UCSD-AML1 (cell line): ENCODE results near the gene CPNE6.

Experiments
- DNase-seq: peaks from one replicate; lab custom pipeline; 2025; ENCODE audit not compliant: unreplicated experiment; lab: John Stamatoyannopoulos, UW

The CPNE6 gene

DNA sequence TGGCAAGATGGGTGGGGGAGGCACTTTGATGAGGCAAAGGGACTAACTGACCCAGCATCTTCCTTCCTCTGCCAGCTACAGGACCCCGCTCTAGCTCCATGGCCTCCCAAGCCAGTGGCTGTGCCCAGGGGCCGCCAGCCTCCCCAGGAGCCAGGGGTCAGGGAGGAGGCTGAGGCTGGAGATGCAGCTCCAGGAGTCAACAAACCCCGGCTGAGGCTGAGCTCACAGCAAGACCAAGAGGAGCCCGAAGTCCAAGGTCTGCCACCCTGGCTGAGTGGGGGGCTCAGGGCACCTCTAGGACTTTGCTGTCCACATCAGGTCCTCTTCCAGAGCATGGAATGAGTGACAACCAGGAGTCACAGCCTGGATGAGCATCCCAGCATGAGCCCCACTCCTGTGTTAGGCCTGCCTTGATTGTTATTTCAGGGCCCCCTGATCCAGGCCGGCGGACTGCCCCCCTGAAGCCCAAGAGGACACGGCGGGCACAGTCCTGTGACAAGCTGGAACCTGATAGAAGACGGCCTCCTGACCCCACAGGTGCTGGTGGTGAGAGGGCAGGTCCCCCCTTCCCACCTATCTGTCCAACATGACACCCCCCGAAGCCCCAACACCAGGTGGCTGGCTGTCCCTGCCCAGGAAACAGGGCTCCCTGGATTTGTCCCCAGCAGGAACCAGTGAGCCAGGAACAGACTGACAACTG lies 2.5 kb upstream of the CPNE6 start:
- no peak for DNase-seq

DNA sequence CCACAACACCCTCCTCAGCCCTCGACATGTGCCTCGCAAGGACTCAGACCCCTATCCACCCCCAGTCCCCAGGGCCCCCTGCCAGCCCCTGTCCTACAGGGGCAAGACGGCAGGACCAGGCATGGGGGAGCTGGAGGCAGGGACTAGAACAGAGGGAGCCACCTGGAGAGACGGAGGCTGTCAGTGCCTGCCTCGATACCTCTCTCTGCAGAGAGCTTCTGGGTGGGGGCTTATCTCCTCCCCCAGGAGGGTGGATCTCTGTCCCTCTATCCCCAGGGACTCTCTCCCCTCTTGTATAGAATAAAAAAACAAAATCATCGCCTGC lies 2.0 kb upstream of the CPNE6 start:
- no peak for DNase-seq

DNA sequence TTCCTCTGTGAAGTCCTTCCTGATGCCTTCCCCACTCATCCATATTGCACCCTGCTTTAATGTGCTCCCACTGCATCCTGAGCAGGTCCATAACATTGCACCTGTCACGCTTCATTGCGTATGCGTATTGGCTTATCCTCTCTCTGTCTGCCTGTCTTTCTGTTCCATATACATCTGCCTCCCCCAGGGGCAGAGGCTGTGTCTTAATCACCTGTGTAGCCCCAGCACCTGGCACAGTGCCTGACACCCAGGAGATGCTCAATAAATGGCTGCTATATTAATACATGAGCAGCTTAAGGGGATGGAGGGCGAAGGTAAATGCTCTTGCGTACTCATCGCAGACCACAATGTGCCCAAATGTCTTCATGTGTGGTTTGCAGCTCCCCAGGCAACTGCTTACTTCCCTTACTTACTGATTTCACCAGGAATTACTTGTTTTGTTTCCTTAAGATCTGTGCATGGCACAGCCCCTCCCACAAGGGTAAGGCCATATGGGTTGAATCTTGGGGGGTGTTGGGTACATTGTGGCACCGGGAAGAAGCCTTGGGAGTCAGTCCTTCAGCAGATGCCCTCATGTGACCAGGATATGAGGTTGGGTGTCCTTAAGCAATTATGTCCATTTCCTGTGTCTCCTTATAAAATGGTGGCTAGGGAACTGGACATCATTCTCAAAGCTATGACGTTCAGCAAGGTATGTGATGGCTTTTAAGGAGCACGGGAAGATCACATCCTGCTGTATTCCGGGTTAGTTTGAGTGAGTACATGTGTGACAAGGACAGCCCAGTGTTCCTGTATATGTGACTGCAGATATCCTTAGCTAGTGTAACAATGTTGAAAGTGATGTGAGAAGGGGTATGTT lies 848 bp upstream of the CPNE6 start:
- DNase-seq: no peak

DNA sequence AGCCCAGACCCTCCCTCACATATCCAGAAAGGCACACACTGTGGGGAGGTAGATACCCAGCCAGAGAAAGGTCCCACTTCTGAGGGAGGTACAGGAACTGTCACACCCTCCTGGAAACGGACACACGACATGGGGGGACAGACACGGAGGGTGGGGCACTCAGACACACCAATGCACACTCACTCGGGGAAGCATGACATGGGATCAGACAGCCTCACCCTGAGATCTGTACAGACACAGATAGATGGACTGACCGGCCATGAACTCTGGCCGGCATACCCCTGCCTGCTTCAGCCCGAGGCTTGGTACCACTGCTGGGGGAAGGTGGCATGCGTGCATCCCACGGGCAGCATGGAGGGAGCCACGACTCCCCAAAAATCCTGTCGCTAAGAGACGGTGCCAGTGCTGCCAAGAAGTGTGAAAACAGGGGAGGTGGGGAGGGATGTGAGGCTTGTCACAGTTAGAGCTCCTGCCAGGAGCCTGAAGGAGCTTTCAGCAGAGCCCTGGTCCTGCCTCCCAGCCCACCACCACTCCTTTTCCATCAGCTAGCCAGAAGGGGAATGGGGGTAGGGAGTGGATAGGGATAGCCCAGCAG lies 571 bp downstream of the CPNE6 start:
- no peak for DNase-seq

DNA sequence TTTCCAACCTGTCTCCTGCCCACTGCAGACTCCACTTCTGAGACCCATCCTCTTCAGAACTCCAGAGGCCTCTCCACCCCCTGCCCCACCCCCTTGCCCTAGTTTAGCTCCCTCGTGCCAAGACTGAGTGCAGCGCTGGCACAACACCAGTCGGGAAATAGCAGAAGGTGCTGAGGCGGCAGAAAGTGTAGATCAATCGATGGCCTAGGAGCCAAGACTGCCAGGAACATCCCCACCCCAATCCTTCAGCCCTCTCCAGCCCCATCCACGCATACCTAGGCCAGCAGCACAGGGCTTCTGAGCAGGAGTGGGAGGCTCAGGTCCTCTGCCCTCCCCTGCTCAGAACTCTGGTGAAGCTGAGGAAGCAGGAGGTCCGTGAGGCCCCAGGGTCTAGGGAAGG lies 1.1 kb downstream of the CPNE6 start:
- no peak for DNase-seq

DNA sequence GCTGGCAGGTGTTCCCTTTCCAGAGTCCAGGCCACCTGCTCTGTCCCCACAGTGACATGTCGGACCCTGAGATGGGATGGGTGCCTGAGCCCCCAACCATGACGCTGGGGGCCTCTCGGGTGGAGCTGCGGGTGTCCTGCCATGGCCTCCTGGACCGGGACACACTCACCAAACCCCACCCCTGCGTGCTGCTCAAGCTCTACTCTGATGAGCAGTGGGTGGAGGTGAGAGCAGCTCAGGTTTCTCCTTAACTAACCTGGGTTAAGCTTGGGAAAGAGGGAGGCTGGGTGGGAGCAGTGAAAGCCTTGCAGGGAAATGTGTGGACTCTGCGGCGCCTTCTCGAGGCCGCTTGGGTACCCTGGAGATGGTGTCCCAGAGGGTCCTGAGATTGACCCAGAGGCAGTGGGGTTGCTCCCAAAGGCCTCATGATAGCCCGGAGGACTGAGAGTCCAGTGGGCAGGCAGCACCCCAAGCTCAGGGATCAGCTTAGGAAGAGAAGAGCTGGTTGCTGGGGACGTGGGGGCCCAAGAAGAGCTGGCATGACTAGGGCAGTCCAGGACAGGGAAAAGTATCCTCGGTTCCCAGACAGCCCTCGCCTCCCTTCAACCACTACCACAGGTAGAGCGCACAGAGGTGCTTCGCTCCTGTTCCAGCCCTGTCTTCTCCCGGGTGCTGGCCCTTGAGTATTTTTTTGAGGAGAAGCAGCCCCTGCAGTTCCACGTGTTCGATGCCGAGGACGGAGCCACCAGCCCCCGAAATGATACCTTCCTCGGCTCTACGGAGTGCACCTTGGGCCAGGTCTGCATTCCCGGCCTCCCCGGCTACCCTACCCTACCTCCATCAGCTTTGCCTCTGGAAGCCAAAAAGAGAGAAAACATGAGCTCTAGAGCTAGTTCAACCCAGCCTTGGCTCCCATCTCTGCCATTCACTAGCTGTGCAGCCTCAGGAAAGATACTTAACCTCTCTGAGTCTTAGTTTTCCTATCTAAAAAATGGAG lies 1.8 kb downstream of the CPNE6 start:
- no peak for DNase-seq

DNA sequence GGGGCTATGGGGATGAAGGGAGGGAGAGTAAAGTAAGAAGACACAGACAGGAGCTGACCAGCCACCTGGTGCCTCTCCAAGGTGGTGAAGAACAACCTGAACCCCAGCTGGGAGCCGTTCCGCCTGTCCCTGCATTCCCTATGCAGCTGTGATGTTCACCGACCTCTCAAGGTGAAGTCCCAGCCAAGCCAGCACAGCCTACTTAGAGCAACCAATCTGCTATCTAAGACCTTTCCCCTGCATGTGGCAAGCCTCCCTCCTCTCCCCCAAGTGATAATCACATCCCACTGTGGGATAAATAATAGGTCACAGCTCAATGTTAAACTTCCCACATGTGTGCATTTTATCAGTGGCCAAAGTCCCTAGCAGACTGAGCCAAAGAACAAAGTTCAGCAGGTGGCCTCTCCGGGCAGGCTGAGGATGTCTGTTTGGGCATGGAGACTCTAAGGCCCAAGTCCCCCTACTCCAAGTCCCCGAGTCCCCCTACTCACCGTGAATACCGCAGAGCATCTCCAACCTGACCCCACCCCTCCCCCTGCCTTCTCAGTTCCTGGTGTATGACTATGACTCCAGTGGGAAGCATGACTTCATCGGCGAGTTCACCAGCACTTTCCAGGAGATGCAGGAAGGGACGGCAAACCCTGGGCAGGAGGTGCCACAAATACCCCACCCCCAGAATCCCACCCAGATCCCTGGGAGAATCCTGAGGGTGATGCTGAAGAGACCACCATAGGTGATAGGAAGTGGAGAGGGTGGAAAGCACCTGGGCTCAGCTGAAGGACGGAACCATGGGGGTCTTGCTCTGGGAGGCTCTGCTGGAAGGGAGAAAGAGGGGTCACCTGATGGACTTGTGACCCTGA lies 3.5 kb downstream of the CPNE6 start:
- no peak for DNase-seq

DNA sequence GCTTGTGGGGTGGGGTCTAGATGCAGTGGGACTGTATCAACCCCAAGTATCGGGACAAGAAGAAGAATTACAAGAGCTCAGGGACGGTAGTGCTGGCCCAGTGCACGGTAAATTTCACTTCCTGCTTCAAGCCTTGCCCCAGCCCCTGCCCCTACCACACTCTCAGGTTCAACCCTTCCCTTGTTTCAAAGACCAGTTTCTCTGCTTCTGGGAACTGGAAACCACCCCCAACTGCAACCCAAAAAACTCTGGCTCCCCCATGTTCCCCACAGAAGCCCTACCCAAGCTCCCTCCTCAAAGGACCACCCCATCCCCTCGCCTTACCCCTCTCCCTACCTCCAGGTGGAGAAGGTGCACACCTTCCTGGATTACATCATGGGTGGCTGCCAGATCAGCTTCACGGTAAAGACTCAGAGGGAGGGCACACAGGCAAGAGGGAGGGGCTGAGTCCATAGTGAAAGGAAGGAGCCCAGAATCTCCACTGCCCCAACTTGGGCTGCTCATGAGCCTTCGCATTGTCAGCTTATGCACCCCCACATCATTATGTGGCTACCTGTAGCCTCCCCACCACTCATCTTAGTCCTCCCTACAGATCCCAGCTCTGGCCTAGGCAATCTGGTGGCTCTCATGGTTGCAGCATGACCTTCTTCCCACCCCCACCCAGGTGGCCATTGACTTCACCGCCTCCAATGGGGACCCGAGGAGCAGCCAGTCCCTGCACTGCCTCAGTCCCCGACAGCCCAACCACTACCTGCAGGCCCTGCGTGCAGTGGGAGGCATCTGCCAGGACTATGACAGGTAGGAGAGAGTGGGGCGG lies 4.3 kb downstream of the CPNE6 start:
- no peak for DNase-seq

DNA sequence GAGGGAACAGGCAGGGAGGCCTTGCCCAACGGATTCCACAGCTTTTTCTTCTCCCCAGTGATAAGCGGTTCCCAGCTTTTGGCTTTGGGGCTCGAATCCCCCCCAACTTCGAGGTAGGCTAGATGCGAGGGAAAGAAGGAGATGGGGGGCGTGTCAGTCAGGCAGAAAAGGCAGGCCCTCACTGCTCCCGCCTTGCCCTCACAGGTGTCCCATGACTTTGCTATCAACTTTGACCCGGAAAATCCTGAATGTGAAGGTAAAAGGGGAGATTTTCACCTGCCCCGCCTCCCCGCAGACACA lies 4.9 kb downstream of the CPNE6 start:
- no peak for DNase-seq

DNA sequence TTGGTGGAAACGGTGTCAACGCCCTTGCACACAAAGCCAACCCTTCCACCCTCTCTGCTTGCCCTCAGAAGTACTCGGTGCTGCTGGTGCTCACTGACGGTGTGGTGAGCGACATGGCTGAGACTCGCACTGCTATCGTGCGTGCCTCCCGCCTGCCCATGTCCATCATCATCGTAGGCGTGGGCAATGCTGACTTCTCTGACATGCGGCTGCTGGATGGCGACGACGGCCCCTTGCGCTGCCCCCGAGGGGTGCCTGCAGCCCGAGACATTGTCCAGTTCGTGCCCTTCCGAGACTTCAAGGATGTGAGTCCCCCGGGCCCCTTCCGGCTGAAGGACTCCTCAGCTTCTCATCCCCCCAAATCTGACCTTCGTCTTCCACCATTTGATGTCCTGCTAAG lies 5.7 kb downstream of the CPNE6 start:
- DNase-seq: no peak

DNA sequence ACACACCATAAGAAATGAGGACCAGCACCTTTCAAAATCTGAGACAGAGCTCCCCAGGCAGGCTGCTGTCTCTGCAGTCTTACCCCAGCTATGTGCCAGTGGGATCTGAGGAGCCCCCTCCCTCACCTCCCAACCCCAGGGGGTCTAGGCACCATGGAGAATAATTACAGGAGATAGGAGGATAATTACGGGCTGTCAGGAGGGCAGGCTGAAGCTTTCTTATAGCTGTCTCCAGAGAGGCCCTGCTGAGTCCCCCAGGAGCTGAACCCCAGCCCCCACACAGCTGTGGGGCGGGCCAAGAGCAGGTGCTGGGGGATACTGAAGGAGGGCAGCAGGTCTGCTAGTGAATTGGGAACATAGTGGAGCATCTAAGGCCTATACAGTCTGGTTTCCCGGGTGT lies 6.8 kb downstream of the CPNE6 start:
- DNase-seq: no peak

DNA sequence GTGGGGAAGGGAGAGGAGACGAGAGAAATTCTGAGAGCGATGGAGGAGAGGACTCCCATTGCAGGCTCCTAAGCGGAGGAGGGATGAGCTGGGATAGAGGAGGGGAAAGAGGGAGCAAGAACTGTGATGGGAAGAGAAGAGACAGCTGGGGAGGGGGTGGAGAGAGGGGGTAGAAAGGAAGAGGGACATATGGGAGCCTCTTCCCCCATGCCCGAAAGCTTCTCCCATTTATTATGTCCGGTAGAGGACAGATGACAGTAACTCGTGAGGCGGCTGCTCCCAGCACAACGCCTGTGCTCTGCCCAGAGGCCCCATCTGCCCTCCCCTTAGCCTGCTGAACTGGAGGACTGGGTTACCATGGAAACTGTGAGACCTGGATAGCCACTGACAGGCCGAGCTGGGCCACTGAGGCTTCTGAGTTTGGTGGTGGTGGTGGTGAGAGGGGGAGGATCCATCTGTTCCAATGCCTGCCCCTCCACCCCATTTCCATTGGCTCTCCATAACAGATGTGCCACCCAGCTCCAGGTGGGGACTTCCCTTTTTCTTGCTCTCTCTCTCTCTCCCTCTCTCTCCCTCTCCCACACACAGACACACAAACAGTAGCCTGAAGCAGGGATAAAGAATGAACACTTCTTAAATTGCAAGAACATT lies 8.3 kb downstream of the CPNE6 start:
- peak; percentile 15 for DNase-seq

DNA sequence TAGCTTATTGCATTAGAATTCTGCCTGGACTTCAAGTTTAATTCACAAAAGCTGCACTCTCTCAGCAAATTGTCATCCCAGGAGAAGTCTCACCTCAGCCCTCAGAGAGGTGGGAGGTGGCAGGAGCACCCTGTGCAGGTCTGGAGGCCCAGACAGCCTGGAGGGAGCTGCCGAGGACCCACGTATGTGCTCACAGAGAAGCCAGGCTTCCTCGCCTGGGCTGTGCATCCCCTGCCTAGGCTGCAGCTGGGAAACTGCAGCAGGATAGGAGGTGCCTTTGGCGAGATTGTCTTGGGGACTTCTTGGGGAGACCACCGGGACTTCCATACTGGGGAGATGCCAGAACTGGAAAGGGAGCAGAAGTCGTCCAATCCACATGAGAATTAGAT lies 8.8 kb downstream of the CPNE6 start:
- no peak for DNase-seq

DNA sequence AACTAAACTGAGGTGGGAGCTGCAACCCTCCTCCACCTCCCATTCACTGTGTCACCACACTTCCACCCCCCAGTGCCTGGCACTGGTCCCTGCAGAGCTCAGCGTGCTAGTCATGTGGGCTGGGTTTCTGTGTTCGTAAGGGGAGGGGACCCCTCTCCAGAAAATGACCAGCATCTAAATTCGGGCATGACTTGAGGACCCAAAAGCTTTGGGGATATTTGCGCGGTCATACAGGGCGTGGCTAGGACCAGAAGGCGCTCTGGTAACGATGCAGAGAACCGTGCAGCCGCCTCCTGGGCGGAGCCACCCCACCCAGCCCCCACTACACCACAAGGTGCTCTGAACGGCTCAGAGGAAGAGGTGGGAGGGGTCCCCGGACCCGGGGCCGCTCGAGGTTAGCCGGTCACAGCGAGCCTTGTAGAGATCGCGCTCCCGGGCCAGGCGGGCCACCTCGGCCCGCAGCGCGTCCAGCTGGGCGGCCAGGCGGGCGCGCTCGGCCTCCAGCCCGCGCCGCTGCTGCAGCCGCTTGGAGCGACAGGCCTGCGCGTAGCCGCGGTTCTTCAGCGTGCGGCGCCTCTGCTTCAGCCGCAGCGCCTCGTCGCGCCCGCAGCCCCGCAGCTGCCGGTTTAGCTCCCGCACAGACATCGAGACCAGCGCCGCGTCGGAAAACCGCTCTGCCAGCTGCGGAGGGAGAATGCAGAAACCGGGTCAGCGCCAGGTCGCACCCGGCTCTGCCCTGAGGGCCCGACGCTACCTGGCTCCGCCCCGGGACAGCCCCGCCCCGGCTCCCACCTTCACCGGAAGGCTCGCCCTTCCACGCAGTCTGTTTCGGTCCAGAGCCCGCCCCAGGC lies 9.8 kb downstream of the CPNE6 start:
- DNase-seq: peak; percentile 48

DNA sequence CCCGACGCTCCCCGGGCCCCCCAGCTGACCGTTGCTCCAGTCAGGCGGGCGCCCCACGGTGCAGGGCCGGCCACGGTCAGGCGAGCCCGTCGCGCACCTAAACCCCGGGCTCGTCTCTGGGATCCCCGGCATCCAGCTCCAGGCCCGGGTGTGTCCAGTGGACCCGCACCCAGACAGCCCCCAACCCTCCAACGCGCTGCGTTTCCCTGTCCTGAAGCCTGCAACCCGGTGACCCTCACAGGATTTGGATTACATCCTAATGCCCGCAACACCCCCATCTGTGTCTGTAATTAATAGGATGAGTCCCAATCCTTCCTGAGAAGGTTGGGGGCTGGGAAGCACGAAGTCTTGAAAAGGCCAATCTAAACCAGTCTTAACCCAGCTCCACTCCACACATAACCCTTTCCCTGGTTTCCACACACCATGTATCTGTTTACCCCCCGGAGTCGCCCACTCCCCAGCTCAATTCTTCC lies 10.4 kb downstream of the CPNE6 start:
- no peak for DNase-seq

DNA sequence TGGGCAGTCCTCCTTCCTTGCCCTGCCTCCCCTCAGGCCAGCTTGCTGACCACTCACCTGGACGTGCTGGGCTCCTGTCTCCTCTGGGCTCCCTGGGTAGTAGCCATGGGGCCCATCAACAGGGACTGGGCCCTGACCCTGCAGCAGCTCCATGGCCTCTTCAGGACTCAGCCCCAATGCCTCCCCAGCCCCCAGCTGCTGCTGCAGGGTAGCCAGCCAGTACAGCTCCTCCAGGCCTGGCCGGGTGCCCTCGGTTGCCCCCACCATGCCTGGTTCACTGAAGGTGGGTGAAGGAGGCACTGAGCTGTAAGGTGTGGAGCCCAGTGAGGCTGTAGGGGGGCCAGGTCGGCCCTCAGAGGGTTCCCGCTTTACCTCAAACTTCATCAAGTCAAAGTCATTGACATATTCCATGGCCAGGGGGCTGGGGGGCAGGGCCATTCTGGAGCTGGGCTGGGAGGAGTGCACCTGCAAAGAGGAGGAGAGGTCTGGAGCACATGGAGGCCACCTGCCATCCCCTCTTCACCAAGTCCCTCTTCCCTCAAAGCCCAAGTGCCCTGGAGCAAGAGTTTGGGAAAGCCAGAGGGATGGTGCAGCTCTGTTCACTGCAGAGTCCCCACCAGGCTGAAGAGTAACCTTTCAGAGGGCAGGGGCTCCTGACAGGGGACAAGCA lies 11.2 kb downstream of the CPNE6 start:
- no peak for DNase-seq

DNA sequence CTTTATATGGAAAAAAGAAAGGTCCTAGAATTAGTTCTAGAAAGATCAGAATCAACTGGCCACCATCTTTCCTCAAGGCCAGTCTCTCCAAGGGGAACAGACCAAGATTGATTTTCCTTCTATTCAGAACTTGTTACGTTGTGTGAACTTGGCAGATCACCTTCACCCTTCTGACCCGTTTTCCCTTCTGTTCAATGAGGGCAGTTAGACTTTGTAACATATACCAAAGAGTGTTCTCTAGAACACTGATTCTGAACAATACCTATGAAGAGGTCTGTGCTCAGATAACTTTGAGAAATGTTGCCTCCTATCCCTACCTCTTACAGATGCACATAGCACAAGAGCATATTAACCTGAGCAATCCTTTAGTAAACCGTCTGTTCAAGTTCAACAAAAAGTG lies 12.1 kb downstream of the CPNE6 start:
- no peak for DNase-seq

DNA sequence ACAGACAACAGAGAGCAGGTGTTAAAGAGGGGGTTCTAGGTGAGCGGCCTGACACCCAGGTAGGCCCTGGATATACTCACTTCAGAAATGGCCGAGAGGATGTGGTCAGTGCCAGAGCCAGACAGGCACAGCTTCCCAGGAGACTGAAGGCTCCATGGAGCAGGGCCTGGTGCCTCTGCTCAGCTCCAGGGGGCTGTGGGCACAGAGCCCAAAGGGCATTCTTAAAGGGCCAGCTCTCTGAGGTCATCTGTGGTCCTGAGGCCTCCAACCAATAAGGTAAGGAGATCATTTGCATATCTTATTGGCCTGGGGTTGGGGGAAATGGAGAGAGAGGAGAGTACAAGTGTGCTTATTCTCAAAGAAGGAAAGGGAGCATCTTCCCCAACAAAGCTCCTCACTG lies 13.1 kb downstream of the CPNE6 start:
- no peak for DNase-seq
